Calu3 (cell line): Measurements from ENCODE around the gene LHPP. TPM values are rescaled to one million over a fixed set of nuclear protein-coding genes. Genes with fewer than 3 reads are reported as not detected.

ENCODE experiments used
- BruUV-seq: library from RNA; stranded (reverse); fragments of 400-500 nt; replicated peaks from 2 replicates; lab custom pipeline; 2021; lab: Mats Ljungman, UMichigan
- CTCF ChIA-PET: fragments of 300-600 bp; sonication (Branson Sonifier 250); formaldehyde crosslinking; loops from one replicate; lab custom pipeline; 2022; ENCODE audit warnings: antibody characterized with exemption; lab: Charles Lee
- DNase-seq: peaks from one replicate; pipeline ENCODE4 v3.0.0; 2022
- H3K27ac Mint-ChIP-seq: one replicate; pipeline ENCODE4 v1.8.0; 2022; ENCODE audit warnings: mixed read lengths; ENCODE audit not compliant: unreplicated experiment
- H3K27me3 Mint-ChIP-seq: one replicate; pipeline ENCODE4 v1.8.0; 2022; ENCODE audit warnings: mixed read lengths; ENCODE audit not compliant: unreplicated experiment
- H3K36me3 Mint-ChIP-seq: one replicate; pipeline ENCODE4 v1.8.0; 2022; ENCODE audit warnings: mild to moderate bottlenecking, moderate library complexity, mixed read lengths; ENCODE audit not compliant: insufficient read depth, unreplicated experiment
- H3K4me1 Mint-ChIP-seq: one replicate; pipeline ENCODE4 v1.8.0; 2022; ENCODE audit warnings: mild to moderate bottlenecking, low read depth, mixed read lengths; ENCODE audit not compliant: unreplicated experiment
- H3K4me3 Mint-ChIP-seq: one replicate; pipeline ENCODE4 v1.8.0; 2022; ENCODE audit warnings: mild to moderate bottlenecking, low read depth, moderate library complexity, mixed read lengths; ENCODE audit not compliant: unreplicated experiment
- H3K9me3 Mint-ChIP-seq: one replicate; pipeline ENCODE4 v1.8.0; 2022; ENCODE audit warnings: low read depth, mixed read lengths; ENCODE audit not compliant: unreplicated experiment
- intact Hi-C: fragments of 100-400 bp; cut with micrococcal nuclease; formaldehyde crosslinking; loops from one replicate; pipeline ENCODE4 v1.10.0; 2022; ENCODE audit not compliant: unreplicated experiment
- total RNA-seq: library from RNA; stranded (reverse); gene quantifications from 2 replicates; pipeline ENCODE4 v1.2.3, GENCODE V29; 2022
- TF ChIP-seq, protein P1 (sequence below): fragments of 200-600 bp; IDR thresholded peaks from one replicate; pipeline ENCODE4 v1.8.0; 2022; ENCODE audit warnings: antibody characterized with exemption; ENCODE audit not compliant: unreplicated experiment

LHPP gene
- total RNA-seq, 1 experiment from 2014 or later = 12.0 TPM

DNA sequence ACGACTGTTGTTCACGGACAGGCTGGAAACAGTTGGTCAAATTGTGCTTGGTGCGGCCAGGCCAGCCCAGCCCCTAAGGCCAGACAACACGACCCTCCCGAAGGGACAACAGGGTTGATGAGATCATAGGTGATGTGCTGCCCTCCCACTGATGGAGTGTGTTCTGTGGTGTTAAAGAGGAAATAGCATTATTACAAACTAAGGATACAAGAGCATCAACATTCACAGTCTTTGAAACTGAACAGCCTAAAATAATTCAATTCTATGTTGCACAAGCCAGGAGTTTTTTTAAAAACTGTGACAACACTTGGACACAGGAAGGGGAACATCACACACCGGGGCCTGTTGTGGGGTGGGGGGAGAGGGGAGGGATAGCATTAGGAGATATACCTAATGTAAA is 194.9 kb downstream of the LHPP start:
- no peak overlapping the region for H3K4me3 Mint-ChIP-seq
- TF ChIP-seq, protein P1, sequence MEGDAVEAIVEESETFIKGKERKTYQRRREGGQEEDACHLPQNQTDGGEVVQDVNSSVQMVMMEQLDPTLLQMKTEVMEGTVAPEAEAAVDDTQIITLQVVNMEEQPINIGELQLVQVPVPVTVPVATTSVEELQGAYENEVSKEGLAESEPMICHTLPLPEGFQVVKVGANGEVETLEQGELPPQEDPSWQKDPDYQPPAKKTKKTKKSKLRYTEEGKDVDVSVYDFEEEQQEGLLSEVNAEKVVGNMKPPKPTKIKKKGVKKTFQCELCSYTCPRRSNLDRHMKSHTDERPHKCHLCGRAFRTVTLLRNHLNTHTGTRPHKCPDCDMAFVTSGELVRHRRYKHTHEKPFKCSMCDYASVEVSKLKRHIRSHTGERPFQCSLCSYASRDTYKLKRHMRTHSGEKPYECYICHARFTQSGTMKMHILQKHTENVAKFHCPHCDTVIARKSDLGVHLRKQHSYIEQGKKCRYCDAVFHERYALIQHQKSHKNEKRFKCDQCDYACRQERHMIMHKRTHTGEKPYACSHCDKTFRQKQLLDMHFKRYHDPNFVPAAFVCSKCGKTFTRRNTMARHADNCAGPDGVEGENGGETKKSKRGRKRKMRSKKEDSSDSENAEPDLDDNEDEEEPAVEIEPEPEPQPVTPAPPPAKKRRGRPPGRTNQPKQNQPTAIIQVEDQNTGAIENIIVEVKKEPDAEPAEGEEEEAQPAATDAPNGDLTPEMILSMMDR = no peak
- H3K27me3 Mint-ChIP-seq = no peaks in the 10 kb centered on the region
- H3K4me1 Mint-ChIP-seq = no peaks in the 10 kb centered on the region
- H3K27ac Mint-ChIP-seq = no peak overlapping the region
- no peaks in the 10 kb centered on the region for H3K36me3 Mint-ChIP-seq
- BruUV-seq = no TSS peak
- intact Hi-C loops = no loop called here
- CTCF ChIA-PET = no interaction called here
- H3K9me3 Mint-ChIP-seq = no peaks in the 10 kb centered on the region
- no peak for DNase-seq

DNA sequence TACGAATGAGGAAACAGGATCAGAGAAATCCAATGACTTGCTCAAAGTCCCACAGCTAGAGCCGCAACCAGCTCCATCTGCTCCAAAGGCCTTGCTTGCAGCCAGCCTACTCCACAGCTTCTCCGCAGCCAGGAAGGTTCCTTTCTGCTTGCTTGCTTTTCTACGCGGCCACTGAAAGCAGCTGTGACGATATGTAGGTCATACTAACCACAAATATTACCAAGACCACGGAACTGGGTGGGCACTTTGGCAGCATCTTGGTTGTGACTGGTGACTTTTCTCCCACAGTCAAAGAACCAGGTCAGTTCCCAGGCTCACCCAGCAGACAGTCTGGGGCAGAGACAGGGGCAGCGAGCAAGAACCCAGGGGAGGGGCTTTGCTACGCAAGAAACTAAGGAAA is 196.2 kb downstream of the LHPP start:
- TF ChIP-seq, protein P1 = no peak
- intact Hi-C loops = no loop called here
- Mint-ChIP-seq H3K4me3 (no peak overlapping the region), H3K4me1 (no peaks in the 10 kb centered on the region), H3K27ac (no peak overlapping the region), H3K9me3 (no peaks in the 10 kb centered on the region), H3K36me3 (no peaks in the 10 kb centered on the region), H3K27me3 (no peaks in the 10 kb centered on the region)
- CTCF ChIA-PET = no interaction called here
- BruUV-seq = no TSS peak
- no peak for DNase-seq

DNA sequence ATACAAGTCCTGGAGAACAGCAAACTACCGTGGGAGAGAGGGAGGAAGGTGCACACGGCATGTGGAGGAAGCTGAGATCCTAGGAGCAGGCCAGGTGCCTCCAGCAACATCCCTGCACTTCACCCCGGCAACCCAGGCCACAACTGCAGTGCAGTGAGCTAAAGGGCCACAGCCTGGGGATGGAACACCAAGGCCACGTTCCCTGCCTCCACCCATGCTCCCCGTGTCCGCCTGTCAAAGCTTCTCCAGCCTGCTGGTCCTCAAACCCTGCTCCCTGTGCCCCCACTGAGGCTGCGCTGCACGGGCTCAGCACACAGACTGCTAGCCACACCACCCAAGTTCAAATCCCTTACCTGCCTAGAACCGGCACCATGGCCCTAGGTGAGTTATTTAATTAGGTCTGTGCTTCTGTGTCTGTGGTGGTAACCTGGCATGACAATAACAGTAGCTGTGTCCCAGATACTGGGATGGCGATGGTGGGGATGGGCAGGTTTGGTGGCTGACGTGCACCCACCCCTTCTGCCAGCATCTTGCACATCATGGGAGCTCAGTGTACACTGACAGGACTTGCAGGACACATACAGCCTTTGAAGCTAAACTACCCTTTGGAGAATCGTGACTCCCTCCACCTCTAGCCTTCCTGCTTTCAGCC is 197.1 kb downstream of the LHPP start:
- intact Hi-C loops = no loop called here
- TF ChIP-seq, protein P1 = no peak
- H3K4me1 Mint-ChIP-seq = no peaks in the 10 kb centered on the region
- H3K4me3 Mint-ChIP-seq = no peak overlapping the region
- no peaks in the 10 kb centered on the region for H3K36me3 Mint-ChIP-seq
- no peaks in the 10 kb centered on the region for H3K27me3 Mint-ChIP-seq
- no TSS peak for BruUV-seq
- CTCF ChIA-PET = no interaction called here
- no peaks in the 10 kb centered on the region for H3K9me3 Mint-ChIP-seq
- H3K27ac Mint-ChIP-seq = no peak overlapping the region
- no peak for DNase-seq

DNA sequence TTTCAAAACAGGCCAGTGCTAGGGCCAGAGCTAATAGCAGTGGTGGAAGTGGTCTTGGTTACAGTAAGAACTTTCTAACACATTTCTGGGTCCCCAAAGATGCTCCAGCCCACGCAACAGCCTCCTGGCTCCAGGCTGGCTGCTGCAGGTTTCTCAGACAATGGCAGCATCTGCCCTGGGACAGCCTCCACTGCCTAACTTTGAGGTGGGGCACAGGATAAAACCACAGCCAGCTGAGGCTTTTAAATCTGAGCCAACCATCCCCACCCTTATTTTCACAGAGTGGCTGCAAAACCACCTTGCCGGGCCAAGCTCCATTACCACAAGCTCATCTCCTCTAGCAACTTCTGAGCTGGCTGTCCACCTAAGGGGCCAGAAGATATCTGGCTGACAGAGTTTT is 197.8 kb downstream of the LHPP start:
- TF ChIP-seq, protein P1 = no peak
- intact Hi-C loops = no loop called here
- no peaks in the 10 kb centered on the region for H3K9me3 Mint-ChIP-seq
- H3K27ac Mint-ChIP-seq = no peak overlapping the region
- H3K4me3 Mint-ChIP-seq = no peak overlapping the region
- H3K27me3 Mint-ChIP-seq = no peaks in the 10 kb centered on the region
- BruUV-seq = no TSS peak
- CTCF ChIA-PET = no interaction called here
- no peaks in the 10 kb centered on the region for H3K36me3 Mint-ChIP-seq
- DNase-seq = no peak
- no peaks in the 10 kb centered on the region for H3K4me1 Mint-ChIP-seq
